ENCODE data around the gene SLIT3.

The SLIT3 gene
- long read RNA-seq = 0 reads

- Histone ChIP-seq H3K27ac (replicated peaks) (no peak within 1 kb of the TSS), H3K27me3 (ENCODE audit: insufficient read depth, poor library complexity, severe bottlenecking) (peaks cover 36% of the 10 kb centered on the region), H3K4me3 (replicated peaks; ENCODE audit: insufficient read depth, low read length) (no peak within 1 kb of the TSS)
- TF ChIP-seq POLR2AphosphoS5 (IDR thresholded peaks at IDR 0.05; ENCODE audit: low read depth) = no peak
- no peak for TF ChIP-seq SPI1 (IDR thresholded peaks at IDR 0.05; ENCODE audit: borderline replicate concordance, low read depth)
- no peak for TF ChIP-seq CTCF (IDR thresholded peaks at IDR 0.05; ENCODE audit: insufficient read depth, low read length)
- TF ChIP-seq GABPA (IDR thresholded peaks at IDR 0.05; ENCODE audit: low read depth) = no peak
- no peak for TF ChIP-seq REST (IDR thresholded peaks at IDR 0.05; ENCODE audit: insufficient replicate concordance, low read depth)
- DNase-seq (ENCODE audit: low read depth in 1 of 2, low spot score in 1 of 2) = no peak
Measured at GRCh38 chr5:169300468-169301385, at the start of gene SLIT3. SLIT3 (minus strand) TSS chr5:169301139; CDS start chr5:169300709, 430 bp downstream.

- Histone ChIP-seq H3K4me3 (replicated peaks; ENCODE audit: insufficient read depth, low read length) (no peak overlapping the region), H3K27me3 (ENCODE audit: insufficient read depth, poor library complexity, severe bottlenecking) (peaks cover 4% of the 10 kb centered on the region), H3K27ac (replicated peaks) (no peak overlapping the region)
- TF ChIP-seq SPI1 (IDR thresholded peaks at IDR 0.05; ENCODE audit: borderline replicate concordance, low read depth) = no peak
- TF ChIP-seq REST (IDR thresholded peaks at IDR 0.05; ENCODE audit: insufficient replicate concordance, low read depth) = no peak
- TF ChIP-seq CTCF (IDR thresholded peaks at IDR 0.05; ENCODE audit: insufficient read depth, low read length) = no peak
- TF ChIP-seq GABPA (IDR thresholded peaks at IDR 0.05; ENCODE audit: low read depth) = no peak
- TF ChIP-seq POLR2AphosphoS5 (IDR thresholded peaks at IDR 0.05; ENCODE audit: low read depth) = no peak
- no peak for DNase-seq (ENCODE audit: low read depth in 1 of 2, low spot score in 1 of 2)
Measured at GRCh38 chr5:169350016-169350415, 49.1 kb upstream of the SLIT3 start.

- Histone ChIP-seq H3K27me3 (ENCODE audit: insufficient read depth, poor library complexity, severe bottlenecking) (peaks cover 4% of the 10 kb centered on the region), H3K27ac (replicated peaks) (no peak overlapping the region), H3K4me3 (replicated peaks; ENCODE audit: insufficient read depth, low read length) (no peak overlapping the region)
- DNase-seq (ENCODE audit: low read depth in 1 of 2, low spot score in 1 of 2) = no peak
- TF ChIP-seq POLR2AphosphoS5 (IDR thresholded peaks at IDR 0.05; ENCODE audit: low read depth) (no peak), CTCF (IDR thresholded peaks at IDR 0.05; ENCODE audit: insufficient read depth, low read length) (no peak)
Measured at GRCh38 chr5:169347786-169348185, 46.8 kb upstream of the SLIT3 start.
